Dedifferentiated amniotic fluid mesenchymal stem cell (primary cell): ENCODE results near the gene LMNA.

Source experiments
- DNase-seq: peaks from one replicate; pipeline ENCODE4 v3.0.0-alpha.2; 2016; ENCODE audit errors: extremely low spot score

The LMNA gene

GRCh38 chr1:156140879-156141707 is 26.6 kb downstream of the LMNA start:
- DNase-seq, result no peak

GRCh38 chr1:156143765-156144489 is 29.4 kb downstream of the LMNA start:
- DNase-seq, result no peak

GRCh38 chr1:156144742-156145141 is 30.2 kb downstream of the LMNA start:
- DNase-seq, result no peak

DNA sequence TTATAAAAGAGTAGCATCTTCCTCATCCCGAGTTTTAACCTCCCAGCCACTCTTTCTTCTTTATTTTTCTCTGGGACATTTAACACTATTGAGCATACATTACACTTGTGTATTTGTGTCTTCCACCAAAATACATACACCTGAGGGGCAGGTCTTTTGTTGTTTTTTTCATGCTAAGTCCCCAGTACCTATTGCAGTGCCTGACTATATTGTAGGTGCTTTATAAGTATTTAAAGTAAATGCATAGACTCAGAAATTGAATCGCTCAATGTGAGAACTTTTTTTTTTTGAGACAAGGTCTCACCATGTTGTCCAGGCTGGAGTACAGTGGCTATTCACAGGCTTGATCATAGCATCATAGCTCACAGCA is 31.1 kb downstream of the LMNA start:
- no peak for DNase-seq

- peak; percentile 86 for DNase-seq
These were observed 31.7 kb downstream of the LMNA start for GRCh38 chr1:156146020-156146768.

DNA sequence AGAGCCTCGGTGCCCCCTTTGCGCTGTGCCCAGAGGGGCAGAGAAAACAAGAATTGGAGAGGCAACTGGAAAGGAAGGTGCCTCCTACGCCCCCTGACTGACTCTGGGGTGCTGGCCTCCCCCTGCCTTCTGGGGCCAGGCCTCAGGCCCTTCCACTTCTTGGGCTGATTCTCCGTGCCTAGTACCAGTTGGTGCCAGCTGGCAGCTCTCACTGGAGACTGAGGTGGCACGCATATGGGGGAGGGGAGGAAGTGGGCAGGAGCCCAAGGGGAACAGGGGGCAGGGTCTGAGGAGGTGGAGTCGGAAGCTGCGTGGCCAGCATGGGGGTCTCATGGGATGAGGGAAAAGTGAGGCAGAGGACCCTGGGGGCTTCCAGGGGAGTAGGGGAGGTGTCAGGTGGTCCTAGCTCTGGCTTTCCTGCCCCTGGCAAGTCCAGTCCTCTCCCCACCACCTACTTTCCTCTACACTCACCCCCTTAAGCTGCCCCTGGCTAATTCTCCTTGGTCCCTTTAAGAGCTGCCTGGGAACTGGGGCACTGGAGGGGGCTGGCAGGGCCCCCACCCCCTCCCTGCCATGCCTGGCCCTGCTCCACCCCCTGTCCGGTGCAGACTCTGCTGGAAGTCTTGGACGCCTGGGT is 32.4 kb downstream of the LMNA start:
- no peak for DNase-seq

- no peak for DNase-seq
These were observed 33.7 kb downstream of the LMNA start for GRCh38 chr1:156148216-156148615.

GRCh38 chr1:156149374-156150332 is 35.1 kb downstream of the LMNA start:
- DNase-seq, result no peak

DNA sequence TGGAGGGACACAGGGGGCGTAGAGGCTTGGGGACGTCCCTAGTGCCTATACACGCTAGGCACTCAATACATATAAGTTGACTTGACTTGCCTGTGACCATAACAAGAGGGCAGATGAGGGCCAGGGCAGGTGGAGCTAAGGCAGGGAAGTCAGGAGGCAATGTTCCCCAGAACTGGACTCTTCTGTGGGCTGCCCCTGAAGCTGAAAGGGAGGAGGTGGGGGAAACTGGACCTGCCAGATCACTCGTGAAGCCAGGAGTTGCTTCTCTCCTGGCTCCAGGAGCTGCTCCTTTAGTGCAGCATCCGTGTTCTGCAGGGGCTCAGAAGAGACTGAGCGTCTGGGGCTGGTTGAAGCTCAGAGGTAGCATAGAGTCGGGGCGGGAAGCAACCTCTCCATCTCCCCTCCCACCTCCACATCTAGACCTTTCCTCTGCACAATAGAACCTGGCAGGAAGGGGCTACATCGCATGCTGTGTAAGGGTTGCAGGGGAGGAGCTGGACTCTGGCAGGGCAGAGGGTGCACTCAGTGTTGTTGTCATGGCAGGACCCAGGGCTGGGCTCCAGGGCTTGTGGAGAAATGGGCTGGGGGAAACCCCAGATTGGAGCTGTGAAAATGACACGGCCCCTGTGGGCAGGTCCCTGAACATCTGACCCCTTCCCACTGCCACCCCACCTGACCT is 36.0 kb downstream of the LMNA start:
- DNase-seq, result no peak

- DNase-seq, result no peak
These were observed 36.7 kb downstream of the LMNA start for GRCh38 chr1:156151093-156151688.

GRCh38 chr1:156152628-156153027 is 38.1 kb downstream of the LMNA start:
- no peak for DNase-seq

DNA sequence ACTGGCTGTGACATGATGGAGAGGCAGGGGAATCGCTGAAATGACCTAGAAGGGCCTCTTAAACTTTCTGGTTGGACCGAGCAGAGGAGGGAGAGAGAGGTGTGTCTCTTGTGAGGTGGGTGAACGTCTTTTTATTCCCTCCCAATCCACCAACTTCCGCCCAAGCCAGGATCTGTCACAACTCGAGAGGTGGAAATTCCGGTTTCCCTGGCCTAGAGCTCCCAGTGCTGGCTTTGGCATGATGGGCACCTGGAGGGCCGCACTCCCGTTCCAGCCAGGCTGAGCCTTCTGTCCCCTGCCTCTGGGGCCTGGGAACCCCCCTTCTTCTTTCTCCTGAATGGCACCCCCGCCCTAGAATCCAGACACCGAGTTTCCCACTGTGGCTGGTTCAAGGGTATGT is 38.9 kb downstream of the LMNA start, which contains the start of gene SEMA4A:
Gene SEMA4A (plus strand): TSS at position 224 of the 400 bp plus-strand sequence. CDS start 994 bp downstream, outside the sequence.
- DNase-seq, result no peak

- no peak for DNase-seq
These were observed 39.8 kb downstream of the LMNA start for GRCh38 chr1:156154317-156154749.

GRCh38 chr1:156155756-156156510 is 41.4 kb downstream of the LMNA start:
- no peak for DNase-seq

GRCh38 chr1:156157506-156157905 is 43.0 kb downstream of the LMNA start:
- DNase-seq, result no peak

GRCh38 chr1:156157966-156158365 is 43.5 kb downstream of the LMNA start:
- DNase-seq, result no peak

DNA sequence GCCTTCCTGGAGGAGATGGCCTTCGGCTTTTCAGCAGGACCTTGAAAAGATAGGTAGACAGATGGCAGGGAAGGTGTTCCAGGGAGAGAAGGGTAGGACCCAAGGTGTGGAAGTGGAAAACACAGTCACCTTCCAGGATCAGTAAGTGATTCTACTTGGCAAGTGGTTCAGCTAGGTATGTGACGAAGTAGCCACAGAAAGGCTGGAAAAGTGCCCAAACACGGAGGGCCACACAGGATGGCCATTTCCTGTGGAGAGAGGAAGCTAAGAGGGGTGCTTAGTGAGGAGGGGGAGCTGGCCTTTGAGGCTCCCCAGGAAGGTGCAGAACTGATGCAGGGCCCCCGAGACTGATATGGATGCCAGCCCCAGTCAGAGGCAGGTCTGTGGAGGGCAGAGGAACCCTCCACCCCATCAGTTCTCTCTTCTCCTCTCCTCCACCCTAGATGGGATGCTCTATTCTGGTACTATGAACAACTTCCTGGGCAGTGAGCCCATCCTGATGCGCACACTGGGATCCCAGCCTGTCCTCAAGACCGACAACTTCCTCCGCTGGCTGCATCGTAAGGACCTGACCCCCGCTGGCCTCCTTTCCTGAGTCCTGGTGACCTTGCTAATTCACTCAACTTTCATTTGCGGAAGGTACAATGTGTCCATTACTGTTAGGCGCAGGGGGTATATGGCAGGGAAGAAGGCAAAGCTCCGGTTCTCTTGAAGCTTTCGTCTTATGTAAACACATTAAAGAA is 45.7 kb downstream of the LMNA start:
- DNase-seq, result no peak

- DNase-seq, result peak; percentile 35
These were observed 46.2 kb downstream of the LMNA start for GRCh38 chr1:156160743-156161171.
